Measurements from ENCODE around the gene LAG3.

The LAG3 gene

DNA sequence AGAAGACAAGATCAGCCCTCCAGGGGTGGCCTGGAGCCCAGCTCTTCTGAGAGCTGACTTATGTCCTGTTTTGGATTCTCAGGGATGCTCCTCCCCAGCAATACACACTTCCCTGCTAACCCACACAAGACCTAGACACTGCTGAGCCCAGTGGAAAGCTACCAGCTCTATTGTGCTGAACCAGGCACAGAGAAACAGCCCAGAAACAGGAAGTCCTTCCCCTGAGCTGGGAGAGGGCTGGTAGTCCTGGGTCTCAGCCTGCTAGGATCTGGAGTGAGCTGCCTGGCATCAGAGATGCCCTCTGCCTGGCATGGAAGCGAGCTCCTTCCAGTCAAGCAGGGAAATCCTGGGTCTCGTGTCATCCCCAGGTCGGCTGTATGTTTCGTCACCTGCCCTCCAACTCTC is 1.2 kb upstream of the LAG3 start:
- no peak for DNase-seq (ENCODE audit: low read depth in 1 of 2, low spot score in 1 of 2)

- no peak for DNase-seq (ENCODE audit: low read depth in 1 of 2, low spot score in 1 of 2)
These were observed 600 bp upstream of the LAG3 start for GRCh38 chr12:6771509-6772330.

GRCh38 chr12:6772726-6773589 is 638 bp downstream of the LAG3 start:
- DNase-seq (ENCODE audit: low read depth in 1 of 2, low spot score in 1 of 2), result no peak

- DNase-seq (ENCODE audit: low read depth in 1 of 2, low spot score in 1 of 2), result no peak
These were observed 1.5 kb downstream of the LAG3 start for GRCh38 chr12:6773590-6774351.

DNA sequence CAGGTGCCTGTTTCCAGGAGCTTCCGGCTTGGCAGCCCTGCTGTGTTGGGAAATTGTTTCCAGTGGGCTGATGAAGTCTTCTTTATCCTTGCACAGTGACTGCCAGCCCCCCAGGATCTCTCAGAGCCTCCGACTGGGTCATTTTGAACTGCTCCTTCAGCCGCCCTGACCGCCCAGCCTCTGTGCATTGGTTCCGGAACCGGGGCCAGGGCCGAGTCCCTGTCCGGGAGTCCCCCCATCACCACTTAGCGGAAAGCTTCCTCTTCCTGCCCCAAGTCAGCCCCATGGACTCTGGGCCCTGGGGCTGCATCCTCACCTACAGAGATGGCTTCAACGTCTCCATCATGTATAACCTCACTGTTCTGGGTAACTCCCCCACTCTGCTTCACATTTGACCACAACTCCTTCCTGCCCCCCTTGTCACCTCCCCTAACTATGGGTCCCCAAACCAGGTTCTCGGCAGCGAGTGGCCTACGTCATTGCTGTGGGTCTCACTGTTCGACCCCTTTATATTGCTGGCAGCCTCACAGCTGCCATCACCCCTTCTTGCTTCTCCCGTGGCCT is 2.3 kb downstream of the LAG3 start:
- DNase-seq (ENCODE audit: low read depth in 1 of 2, low spot score in 1 of 2), result no peak

GRCh38 chr12:6775185-6776174 is 3.2 kb downstream of the LAG3 start:
- DNase-seq (ENCODE audit: low read depth in 1 of 2, low spot score in 1 of 2), result no peak

- no peak for DNase-seq (ENCODE audit: low read depth in 1 of 2, low spot score in 1 of 2)
These were observed 5.1 kb downstream of the LAG3 start for GRCh38 chr12:6777386-6777785.

GRCh38 chr12:6778217-6778573 is 5.9 kb downstream of the LAG3 start:
- no peak for DNase-seq (ENCODE audit: low read depth in 1 of 2, low spot score in 1 of 2)

DNA sequence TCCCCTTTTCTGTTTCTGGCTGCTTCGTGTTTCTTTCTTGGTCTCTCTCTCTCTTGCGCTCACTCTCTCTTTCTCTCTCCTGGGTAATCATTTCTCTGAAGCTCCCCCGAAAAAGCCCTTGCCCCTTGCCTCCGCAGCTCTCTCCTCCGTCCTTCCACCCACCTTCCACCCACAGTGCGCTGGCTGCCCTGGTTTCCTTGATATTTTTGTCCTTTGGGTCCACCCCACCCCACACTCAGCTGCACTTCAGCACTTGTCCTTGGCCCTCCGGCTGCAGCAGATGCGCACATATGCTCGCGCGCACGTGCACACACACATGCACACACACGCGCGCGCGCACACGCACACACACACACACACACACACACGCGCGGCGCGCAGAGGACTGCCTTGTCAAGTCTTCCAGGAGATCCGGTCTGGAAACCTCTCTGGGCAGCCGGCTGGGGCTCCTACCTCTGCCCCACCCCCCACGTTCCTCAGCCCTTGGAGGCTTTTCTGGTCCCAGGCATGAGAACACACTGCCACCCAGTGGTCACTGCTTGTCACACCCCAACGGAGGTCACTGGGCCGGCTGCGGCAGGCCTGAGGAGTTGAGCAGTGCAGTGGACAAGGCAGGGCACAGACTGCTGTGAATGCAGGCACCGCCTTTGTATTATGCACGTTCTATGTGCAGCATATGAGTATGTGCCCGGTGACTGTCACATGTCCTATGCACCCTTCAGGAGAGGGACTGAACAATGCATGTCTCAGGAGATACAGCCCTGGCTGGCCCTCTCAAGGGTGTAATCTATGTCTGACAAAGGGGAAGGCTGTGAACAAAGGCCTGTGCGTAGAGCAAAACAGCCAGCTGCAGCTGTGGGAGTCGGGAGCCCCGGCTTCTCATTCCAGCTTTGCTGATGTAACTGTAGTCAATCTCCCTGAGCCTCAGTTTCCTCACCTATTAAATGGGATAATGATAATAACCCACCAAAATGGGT is 6.5 kb downstream of the LAG3 start:
- DNase-seq (ENCODE audit: low read depth in 1 of 2, low spot score in 1 of 2), result peak; percentile 73 to 79

DNA sequence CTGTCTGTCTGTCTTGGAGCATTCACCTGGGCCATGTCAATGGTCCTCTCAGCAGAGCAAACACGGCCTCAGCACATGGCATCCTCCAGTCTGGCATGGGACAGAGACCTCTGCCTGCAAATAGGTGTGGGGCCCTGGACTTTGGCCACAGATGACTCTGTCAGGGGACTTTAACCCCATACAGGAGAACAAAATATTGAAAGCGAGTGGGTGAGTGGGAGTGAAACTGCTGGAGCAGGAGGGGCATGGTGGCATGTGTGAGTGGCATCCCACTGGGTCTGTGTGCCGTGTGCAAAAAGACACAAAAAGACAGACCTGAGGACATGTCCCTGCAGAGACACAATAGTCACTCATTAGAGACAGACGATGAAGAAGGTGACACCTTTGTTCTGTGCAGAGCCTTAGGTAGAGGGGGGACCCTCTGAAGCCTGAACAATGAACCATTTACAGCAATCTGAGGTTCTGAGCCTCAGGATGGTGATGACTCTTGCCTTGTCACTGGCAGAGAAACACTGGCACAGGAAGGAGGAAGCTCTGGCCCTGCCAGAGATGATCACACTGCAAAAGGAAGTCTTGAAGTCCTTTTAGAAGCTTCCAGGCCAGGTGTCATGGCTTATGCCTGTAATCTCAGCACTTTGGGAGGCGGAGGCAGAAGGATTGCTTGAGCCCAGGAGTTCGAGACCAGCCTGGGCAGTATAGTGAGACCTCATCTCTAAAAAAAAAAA is 7.5 kb downstream of the LAG3 start:
- DNase-seq (ENCODE audit: low read depth in 1 of 2, low spot score in 1 of 2), result no peak

GRCh38 chr12:6780573-6780972 is 8.3 kb downstream of the LAG3 start:
- no peak for DNase-seq (ENCODE audit: low read depth in 1 of 2, low spot score in 1 of 2)

GRCh38 chr12:6782119-6782518 is 9.8 kb downstream of the LAG3 start:
- no peak for DNase-seq (ENCODE audit: low read depth in 1 of 2, low spot score in 1 of 2)

DNA sequence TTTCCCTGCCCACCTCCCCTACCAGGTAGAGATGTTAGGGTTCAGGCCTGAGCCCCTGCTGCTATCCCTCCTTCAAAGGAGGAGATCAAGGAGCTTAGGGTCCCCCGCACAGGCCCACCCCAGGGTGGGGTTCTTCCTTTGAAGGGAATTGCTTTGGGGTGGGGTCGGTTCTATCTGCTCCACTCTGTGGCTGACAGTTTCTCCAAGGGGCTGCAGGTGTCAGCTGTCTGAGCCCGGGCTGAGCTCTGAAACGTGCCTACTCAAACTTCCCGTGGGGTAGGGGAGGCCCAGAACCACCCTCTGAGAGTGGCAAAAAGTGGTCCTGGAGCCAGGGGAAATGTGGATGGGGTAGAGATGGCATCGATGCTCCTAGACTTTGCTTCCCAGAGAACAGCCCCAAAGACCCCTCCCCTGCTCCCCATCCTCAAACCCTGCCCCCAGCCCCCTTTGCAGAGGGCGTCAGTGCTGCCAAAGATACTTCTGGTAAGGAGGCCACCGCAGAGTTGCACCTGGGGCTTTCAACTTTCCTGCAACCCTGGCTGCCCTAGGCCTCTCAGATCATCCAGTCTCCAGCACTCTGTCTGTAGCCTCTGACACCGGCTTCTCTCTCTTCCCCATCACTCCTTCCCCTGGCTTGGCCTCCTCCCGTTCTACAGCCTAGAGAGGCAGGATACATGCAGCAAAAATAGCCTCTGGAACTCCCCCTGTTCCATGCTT is 10.7 kb downstream of the LAG3 start:
- no peak for DNase-seq (ENCODE audit: low read depth in 1 of 2, low spot score in 1 of 2)

GRCh38 chr12:6783828-6784227 is 11.5 kb downstream of the LAG3 start:
- DNase-seq (ENCODE audit: low read depth in 1 of 2, low spot score in 1 of 2), result no peak

GRCh38 chr12:6784296-6784695 is 12.0 kb downstream of the LAG3 start:
- DNase-seq (ENCODE audit: low read depth in 1 of 2, low spot score in 1 of 2), result no peak

DNA sequence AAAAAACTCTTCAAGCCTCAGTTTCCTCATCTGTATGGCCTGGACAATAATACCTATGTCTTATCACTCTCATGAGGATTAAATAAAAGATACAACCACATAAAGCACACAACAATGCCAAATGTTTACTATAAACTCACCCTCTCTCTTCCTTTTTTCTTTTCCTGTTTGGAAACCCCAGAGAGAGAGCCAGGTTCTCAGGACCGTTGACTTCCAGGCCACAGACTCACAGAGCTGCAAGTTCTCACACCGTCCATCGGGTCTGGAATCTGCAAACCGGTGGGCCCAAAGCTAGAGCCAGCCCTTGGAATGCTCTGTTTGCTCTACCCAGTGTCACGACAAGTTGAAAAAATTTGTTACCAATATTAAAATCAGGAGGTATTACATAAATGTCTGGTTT is 12.4 kb downstream of the LAG3 start:
- DNase-seq (ENCODE audit: low read depth in 1 of 2, low spot score in 1 of 2), result no peak

DNA sequence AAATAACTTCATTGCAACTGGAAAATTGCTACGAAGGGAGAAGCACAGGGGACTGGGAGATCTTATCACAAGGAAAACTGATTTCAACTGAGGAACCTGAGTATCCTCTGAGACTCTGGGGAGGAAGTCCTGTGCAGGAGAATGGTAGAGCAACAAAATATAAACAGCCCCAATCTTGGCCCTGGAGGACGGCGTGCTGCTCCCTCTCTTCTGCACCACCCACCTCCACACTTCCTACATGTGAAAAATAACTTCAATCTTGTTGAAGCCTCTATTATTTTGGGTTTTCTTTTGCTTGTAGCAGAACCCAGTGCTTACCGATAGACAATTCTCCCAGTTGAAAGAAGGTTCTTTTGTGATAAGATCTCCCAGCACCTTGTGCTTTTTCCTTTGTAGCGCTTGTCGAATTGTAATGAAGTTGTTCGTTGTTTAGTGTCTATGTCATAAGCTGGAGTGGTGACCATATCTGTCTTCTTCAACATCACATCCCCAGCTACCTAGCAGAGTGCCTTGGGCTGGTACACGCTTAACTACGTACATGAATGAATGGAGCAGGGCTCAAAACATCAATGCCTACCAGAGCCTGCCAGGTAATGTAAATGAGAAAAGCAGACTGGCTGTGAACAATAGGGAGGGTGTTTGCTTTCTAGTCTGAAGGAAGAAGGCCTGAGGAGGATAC is 14.2 kb downstream of the LAG3 start:
- DNase-seq (ENCODE audit: low read depth in 1 of 2, low spot score in 1 of 2), result no peak

Measured in activated T-helper 1 cell treated with anti-CD3 and anti-CD28 coated beads, Interleukin-2, amount 50 U/mL, for 16 hours (primary cell).